LoVo (cell line): ENCODE results near the gene LRRC58.
"Not testable (repeated sequence)": the region's sequence is repeated elsewhere in the genome, so short reads cannot be mapped to it uniquely, and the experiment has no call there.

Experiments used
- DNase-seq: peaks from one replicate; pipeline ENCODE4 v3.0.0-alpha.2; 2016; ENCODE audit warnings: low spot score

Gene LRRC58

GRCh38 chr3:120339362-120339761, 9.8 kb downstream of the LRRC58 start:
- DNase-seq = no peak

- DNase-seq = no peak
Measured at GRCh38 chr3:120338517-120338916, 10.6 kb downstream of the LRRC58 start.

GRCh38 chr3:120332646-120333045, 16.5 kb downstream of the LRRC58 start:
- no peak for DNase-seq

- DNase-seq = no peak
Measured at GRCh38 chr3:120331076-120331475, 18.1 kb downstream of the LRRC58 start.

GRCh38 chr3:120326784-120327183, 22.4 kb downstream of the LRRC58 start:
- DNase-seq = no peak

GRCh38 chr3:120324190-120324589, 25.0 kb downstream of the LRRC58 start:
- DNase-seq = no peak

GRCh38 chr3:120323761-120324160, 25.4 kb downstream of the LRRC58 start:
- not testable (repeated sequence) for DNase-seq

- no peak for DNase-seq
Measured at GRCh38 chr3:120311863-120312794, 37.0 kb downstream of the LRRC58 start.

GRCh38 chr3:120306519-120307455, 42.4 kb downstream of the LRRC58 start:
- no peak for DNase-seq

- no peak for DNase-seq
Measured at GRCh38 chr3:120304616-120305015, 44.5 kb downstream of the LRRC58 start.

- DNase-seq = no peak
Measured at GRCh38 chr3:120302361-120302760, 46.8 kb downstream of the LRRC58 start.

GRCh38 chr3:120300971-120301370, 48.2 kb downstream of the LRRC58 start:
- DNase-seq = no peak

GRCh38 chr3:120299403-120299802, 49.8 kb downstream of the LRRC58 start:
- DNase-seq = no peak

- no peak for DNase-seq
Measured at GRCh38 chr3:120298996-120299395, 50.2 kb downstream of the LRRC58 start.

GRCh38 chr3:120291552-120291951, 57.6 kb downstream of the LRRC58 start:
- DNase-seq = not testable (repeated sequence)

- DNase-seq = no peak
Measured at GRCh38 chr3:120289636-120290035, 59.5 kb downstream of the LRRC58 start.

GRCh38 chr3:120286465-120286864, 62.7 kb downstream of the LRRC58 start:
- DNase-seq = no peak

GRCh38 chr3:120285508-120285841, 63.7 kb downstream of the LRRC58 start:
- DNase-seq = no peak

GRCh38 chr3:120284747-120285507, 64.2 kb downstream of the LRRC58 start, which contains the start of gene GPR156:
GPR156 (minus strand) TSS chr3:120285222; CDS start chr3:120244098, 41,124 bp downstream.
- no peak for DNase-seq

- no peak for DNase-seq
Measured at GRCh38 chr3:120281261-120281660, 67.9 kb downstream of the LRRC58 start.

- DNase-seq = no peak
Measured at GRCh38 chr3:120280566-120280965, 68.6 kb downstream of the LRRC58 start.

- DNase-seq = no peak
Measured at GRCh38 chr3:120280026-120280425, 69.1 kb downstream of the LRRC58 start.
